GM21360 (cell line): Measurements from ENCODE around the gene GINS1.

Experiments
- ATAC-seq: cut with Tn5 transposase; IDR thresholded peaks from one replicate; pipeline ENCODE4 v1.9.1; 2021; ENCODE audit warnings: mild to moderate bottlenecking, moderate library complexity; ENCODE audit not compliant: unreplicated experiment

GINS1 gene

GRCh38 chr20:25476106-25477013 is 68.9 kb downstream of the GINS1 start:
- ATAC-seq = no peak

- ATAC-seq = no peak
These were observed 69.8 kb downstream of the GINS1 start for GRCh38 chr20:25477014-25477882.

- ATAC-seq = no peak
These were observed 71.6 kb downstream of the GINS1 start for GRCh38 chr20:25478889-25479568.

- no peak for ATAC-seq
These were observed 72.2 kb downstream of the GINS1 start for GRCh38 chr20:25479638-25480037.

- ATAC-seq = no peak
These were observed 72.7 kb downstream of the GINS1 start for GRCh38 chr20:25480156-25480555.

- no peak for ATAC-seq
These were observed 73.3 kb downstream of the GINS1 start for GRCh38 chr20:25480797-25481196.

- ATAC-seq = no peak
These were observed 73.9 kb downstream of the GINS1 start for GRCh38 chr20:25481235-25481917.

- no peak for ATAC-seq
These were observed 74.4 kb downstream of the GINS1 start for GRCh38 chr20:25481918-25482253.

GRCh38 chr20:25483431-25484132 is 76.1 kb downstream of the GINS1 start:
- no peak for ATAC-seq

GRCh38 chr20:25484224-25484846 is 76.9 kb downstream of the GINS1 start:
- no peak for ATAC-seq

- no peak for ATAC-seq
These were observed 77.5 kb downstream of the GINS1 start for GRCh38 chr20:25484911-25485511.

GRCh38 chr20:25485872-25486271 is 78.4 kb downstream of the GINS1 start:
- no peak for ATAC-seq

- no peak for ATAC-seq
These were observed 78.9 kb downstream of the GINS1 start for GRCh38 chr20:25486377-25486776.

- ATAC-seq = no peak
These were observed 79.8 kb downstream of the GINS1 start for GRCh38 chr20:25487306-25487705.

- ATAC-seq = no peak
These were observed 80.5 kb downstream of the GINS1 start for GRCh38 chr20:25487975-25488374.

- ATAC-seq = no peak
These were observed 81.9 kb downstream of the GINS1 start for GRCh38 chr20:25489221-25489871.

GRCh38 chr20:25490656-25491445 is 83.4 kb downstream of the GINS1 start:
- ATAC-seq = no peak

- no peak for ATAC-seq
These were observed 84.1 kb downstream of the GINS1 start for GRCh38 chr20:25491446-25492038.
